Measurements from ENCODE around the gene TAPBPL. TPM values are rescaled to one million over a fixed set of nuclear protein-coding genes. Genes with fewer than 3 reads are reported as not detected.

The TAPBPL gene
- polyA plus RNA-seq, 1 of the 3 experiments (the other 2 are of a cell fraction): 24.1 TPM

DNA sequence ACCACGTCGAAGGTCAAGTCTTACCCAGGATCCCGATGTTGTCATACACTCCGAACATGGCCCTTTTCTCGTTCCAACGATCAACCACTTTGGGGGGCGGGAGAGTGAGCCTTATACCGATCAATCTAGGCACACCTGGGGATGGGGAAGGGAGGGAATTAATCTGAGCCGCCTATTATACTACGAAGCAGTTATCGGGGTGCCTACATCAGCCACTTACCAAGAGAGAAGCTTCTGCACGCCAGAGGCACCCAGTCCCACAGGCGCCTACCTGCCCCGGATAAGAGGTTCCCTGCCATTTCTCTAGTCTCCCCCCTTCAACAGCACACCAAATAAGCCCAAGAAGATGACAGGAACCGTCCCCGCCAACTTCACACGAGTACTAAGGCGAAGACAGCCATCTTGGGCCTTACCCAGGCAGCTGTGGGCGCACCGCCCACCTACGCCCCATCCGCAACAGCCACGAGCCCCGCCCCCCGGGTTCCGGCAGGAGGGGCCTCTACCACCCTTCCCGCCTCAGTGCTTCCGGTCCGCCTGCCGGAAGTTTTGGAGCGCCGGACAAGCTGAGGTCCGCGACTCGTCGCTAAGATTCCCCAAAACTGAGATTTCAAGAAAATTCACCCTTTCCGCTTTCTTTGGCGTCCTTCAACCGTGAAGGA is 41.1 kb downstream of the TAPBPL start, which contains the start of gene MRPL51 (continued):
- TF ChIP-seq, protein P1, sequence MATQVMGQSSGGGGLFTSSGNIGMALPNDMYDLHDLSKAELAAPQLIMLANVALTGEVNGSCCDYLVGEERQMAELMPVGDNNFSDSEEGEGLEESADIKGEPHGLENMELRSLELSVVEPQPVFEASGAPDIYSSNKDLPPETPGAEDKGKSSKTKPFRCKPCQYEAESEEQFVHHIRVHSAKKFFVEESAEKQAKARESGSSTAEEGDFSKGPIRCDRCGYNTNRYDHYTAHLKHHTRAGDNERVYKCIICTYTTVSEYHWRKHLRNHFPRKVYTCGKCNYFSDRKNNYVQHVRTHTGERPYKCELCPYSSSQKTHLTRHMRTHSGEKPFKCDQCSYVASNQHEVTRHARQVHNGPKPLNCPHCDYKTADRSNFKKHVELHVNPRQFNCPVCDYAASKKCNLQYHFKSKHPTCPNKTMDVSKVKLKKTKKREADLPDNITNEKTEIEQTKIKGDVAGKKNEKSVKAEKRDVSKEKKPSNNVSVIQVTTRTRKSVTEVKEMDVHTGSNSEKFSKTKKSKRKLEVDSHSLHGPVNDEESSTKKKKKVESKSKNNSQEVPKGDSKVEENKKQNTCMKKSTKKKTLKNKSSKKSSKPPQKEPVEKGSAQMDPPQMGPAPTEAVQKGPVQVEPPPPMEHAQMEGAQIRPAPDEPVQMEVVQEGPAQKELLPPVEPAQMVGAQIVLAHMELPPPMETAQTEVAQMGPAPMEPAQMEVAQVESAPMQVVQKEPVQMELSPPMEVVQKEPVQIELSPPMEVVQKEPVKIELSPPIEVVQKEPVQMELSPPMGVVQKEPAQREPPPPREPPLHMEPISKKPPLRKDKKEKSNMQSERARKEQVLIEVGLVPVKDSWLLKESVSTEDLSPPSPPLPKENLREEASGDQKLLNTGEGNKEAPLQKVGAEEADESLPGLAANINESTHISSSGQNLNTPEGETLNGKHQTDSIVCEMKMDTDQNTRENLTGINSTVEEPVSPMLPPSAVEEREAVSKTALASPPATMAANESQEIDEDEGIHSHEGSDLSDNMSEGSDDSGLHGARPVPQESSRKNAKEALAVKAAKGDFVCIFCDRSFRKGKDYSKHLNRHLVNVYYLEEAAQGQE (IDR thresholded peaks at IDR 0.05; ENCODE audit: low read depth, low read length): peak; percentile 46; the same call in 1 of the 2 replicates
- TF ChIP-seq, protein P2, sequence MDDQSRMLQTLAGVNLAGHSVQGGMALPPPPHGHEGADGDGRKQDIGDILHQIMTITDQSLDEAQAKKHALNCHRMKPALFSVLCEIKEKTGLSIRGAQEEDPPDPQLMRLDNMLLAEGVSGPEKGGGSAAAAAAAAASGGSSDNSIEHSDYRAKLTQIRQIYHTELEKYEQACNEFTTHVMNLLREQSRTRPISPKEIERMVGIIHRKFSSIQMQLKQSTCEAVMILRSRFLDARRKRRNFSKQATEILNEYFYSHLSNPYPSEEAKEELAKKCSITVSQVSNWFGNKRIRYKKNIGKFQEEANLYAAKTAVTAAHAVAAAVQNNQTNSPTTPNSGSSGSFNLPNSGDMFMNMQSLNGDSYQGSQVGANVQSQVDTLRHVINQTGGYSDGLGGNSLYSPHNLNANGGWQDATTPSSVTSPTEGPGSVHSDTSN (IDR thresholded peaks at IDR 0.05): no peak
- TF ChIP-seq JUND (IDR thresholded peaks at IDR 0.05) (no peak), NRF1 (IDR thresholded peaks at IDR 0.05; ENCODE audit: low read depth, low read length) (no peak), EZH2phosphoT487 (IDR thresholded peaks at IDR 0.05; ENCODE audit: borderline replicate concordance, low read depth) (no peak), RFX5 (IDR thresholded peaks at IDR 0.05; ENCODE audit: low read length) (no peak)
- TF ChIP-seq, protein P3, sequence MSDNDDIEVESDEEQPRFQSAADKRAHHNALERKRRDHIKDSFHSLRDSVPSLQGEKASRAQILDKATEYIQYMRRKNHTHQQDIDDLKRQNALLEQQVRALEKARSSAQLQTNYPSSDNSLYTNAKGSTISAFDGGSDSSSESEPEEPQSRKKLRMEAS (IDR thresholded peaks at IDR 0.05; ENCODE audit: low read depth): peak; percentile 62
- TF ChIP-seq, protein P4, sequence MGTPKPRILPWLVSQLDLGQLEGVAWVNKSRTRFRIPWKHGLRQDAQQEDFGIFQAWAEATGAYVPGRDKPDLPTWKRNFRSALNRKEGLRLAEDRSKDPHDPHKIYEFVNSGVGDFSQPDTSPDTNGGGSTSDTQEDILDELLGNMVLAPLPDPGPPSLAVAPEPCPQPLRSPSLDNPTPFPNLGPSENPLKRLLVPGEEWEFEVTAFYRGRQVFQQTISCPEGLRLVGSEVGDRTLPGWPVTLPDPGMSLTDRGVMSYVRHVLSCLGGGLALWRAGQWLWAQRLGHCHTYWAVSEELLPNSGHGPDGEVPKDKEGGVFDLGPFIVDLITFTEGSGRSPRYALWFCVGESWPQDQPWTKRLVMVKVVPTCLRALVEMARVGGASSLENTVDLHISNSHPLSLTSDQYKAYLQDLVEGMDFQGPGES (IDR thresholded peaks at IDR 0.05; ENCODE audit: low read depth, low read length): no peak

DNA sequence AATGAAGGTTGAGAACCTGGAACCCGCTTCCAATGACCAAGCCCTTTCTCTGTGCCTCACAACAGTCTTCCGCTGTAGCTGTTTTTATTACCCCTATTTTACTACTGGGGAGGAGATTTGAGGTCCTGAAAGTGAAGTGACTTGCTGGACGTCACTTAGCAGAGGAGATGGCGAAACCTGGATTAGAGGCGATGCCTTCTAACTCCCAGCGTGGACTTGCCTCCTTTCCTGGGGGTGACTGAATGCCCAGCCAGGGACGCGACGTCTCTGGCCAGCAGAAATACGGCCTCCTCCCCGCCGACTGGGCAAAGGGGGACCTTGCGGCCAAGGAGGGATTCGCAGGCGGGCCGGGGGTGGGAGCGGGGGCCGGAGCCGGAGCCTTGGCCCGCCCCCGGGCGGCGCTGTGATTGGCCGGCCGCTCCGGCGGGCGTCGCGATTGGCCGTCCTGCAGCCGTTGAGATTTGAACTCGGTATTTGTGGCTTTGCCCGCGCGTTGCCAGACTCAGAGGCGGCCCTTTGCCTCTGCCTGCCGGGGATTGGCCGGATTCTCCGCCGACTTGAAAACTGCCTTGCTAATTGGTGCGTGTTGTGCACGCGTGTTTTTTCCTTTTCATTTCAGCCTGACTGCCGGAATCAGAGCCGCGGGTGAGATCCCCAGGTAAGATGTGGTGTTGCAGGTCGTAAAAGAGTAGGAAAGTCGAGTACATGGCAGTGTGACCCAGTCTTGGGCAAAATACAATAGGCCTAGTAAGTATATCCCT is 41.8 kb downstream of the TAPBPL start, which contains the start of gene NCAPD2:
NCAPD2 (plus strand) TSS at position 606 of the 761 bp plus-strand sequence. CDS start 997 bp downstream, outside the sequence.
- 2% methylated on average over 35 of the region's 49 CpGs for WGBS (ENCODE audit: low lambda C conversion rate)
- POLR2A ChIA-PET: interaction anchor here (0.6 to 1.6 kb wide), 11 partner anchors 9 to 450 kb away, joined by 3 to 30 read pairs (median 4); partner anchors contain the start of genes C12orf57, GAPDH, RNU7-1 and VAMP1
- no peaks in the 10 kb centered on the region for H4K20me1 ChIP-seq (ENCODE audit: insufficient read depth)
- CTCF ChIA-PET: interaction anchor here (0.8 to 2.3 kb wide), 5 partner anchors 22 to 44 kb away, joined by 3 to 15 read pairs (median 9); partner anchors contain the start of gene VAMP1
- peak within 1 kb of the TSS; percentile 97 for H3K9ac ChIP-seq
- H3K4me2 ChIP-seq: peak within 1 kb of the TSS; percentile 99
- peak within 1 kb of the TSS; percentile 93 for H2AFZ ChIP-seq (ENCODE audit: low read depth)
- DNase-seq: peak; percentile 97
- no peaks in the 10 kb centered on the region for H3K9me2 ChIP-seq
- peaks cover 8% of the 10 kb centered on the region for H3F3A ChIP-seq (replicated peaks; ENCODE audit: insufficient read depth)
- H3K27me3 ChIP-seq (ENCODE audit: insufficient read depth): no peaks in the 10 kb centered on the region
- H3K27ac ChIP-seq (ENCODE audit: low read depth in 2 of 2, low read length in 1 of 2): peak within 1 kb of the TSS; percentile 97 to 99
- peak within 1 kb of the TSS; percentile 81 to 97 for H3K4me3 ChIP-seq (ENCODE audit: low read depth in 2 of 2, low read length in 1 of 2)
- H3K4me1 ChIP-seq (ENCODE audit: control insufficient read depth in 1 of 2, insufficient read depth in 2 of 2, low read depth in 1 of 2, low read length in 1 of 2): peaks cover 13 to 18% of the 10 kb centered on the region in 2 experiments; a peak in 3 of 4 replicates
- peaks cover 58% of the 10 kb centered on the region for H3K79me2 ChIP-seq (ENCODE audit: insufficient read depth)
- no peaks in the 10 kb centered on the region for H3K9me3 ChIP-seq
- H3K36me3 ChIP-seq (replicated peaks in 1 of 2; ENCODE audit: control insufficient read depth in 1 of 2, insufficient read depth in 2 of 2, low read length in 1 of 2): peaks cover 12 to 37% of the 10 kb centered on the region in 2 experiments
- TF ChIP-seq SIN3A (IDR thresholded peaks at IDR 0.05; ENCODE audit: borderline replicate concordance, low read depth, low read length) (peak; percentile 83), EP300 (IDR thresholded peaks at IDR 0.05; ENCODE audit: borderline replicate concordance in 1 of 2, low read depth in 1 of 2, low read length in 1 of 2) (no peak), RFX5 (IDR thresholded peaks at IDR 0.05; ENCODE audit: low read length) (peak; percentile 78), TEAD4 (IDR thresholded peaks at IDR 0.05; ENCODE audit: borderline replicate concordance, insufficient read depth) (no peak), MXI1 (IDR thresholded peaks at IDR 0.05; ENCODE audit: low read depth, low read length) (peak; percentile 99), POLR2AphosphoS5 (IDR thresholded peaks at IDR 0.05; ENCODE audit: low read depth, low read length) (peak; percentile 66; the same call in 1 of the 2 replicates)
- TF ChIP-seq, protein P3 (IDR thresholded peaks at IDR 0.05; ENCODE audit: low read depth): peak; percentile 92
- TF ChIP-seq, protein P1 (IDR thresholded peaks at IDR 0.05; ENCODE audit: low read depth, low read length): 0 out of 2 replicates have a peak, but pooled peaks have one; percentile 29

Measured in SK-N-SH (cell line).